ENCODE measurements around the gene PRC1.

The PRC1 gene

GRCh38 chr15:90954712-90955623, 39.4 kb downstream of the PRC1 start, which contains the start of gene RCCD1:
TSS of gene RCCD1 (plus strand) at chr15:90954884. CDS start at chr15:90956735, 1,851 bp downstream.
- TF ChIP-seq POLR2A (IDR thresholded peaks at IDR 0.05; ENCODE audit: low read depth, low read length) = peak; percentile 49
- peak; percentile 88 for DNase-seq (ENCODE audit: insufficient read length, low spot score)
- no peak for FAIRE-seq

- DNase-seq (ENCODE audit: insufficient read length, low spot score) (no peak), FAIRE-seq (no peak)
- TF ChIP-seq POLR2A (IDR thresholded peaks at IDR 0.05; ENCODE audit: low read depth, low read length) = no peak
Observed at GRCh38 chr15:90953947-90954711, 40.2 kb downstream of the PRC1 start.

GRCh38 chr15:90952901-90953677, 41.2 kb downstream of the PRC1 start:
- no peak for TF ChIP-seq POLR2A (IDR thresholded peaks at IDR 0.05; ENCODE audit: low read depth, low read length)
- DNase-seq (ENCODE audit: insufficient read length, low spot score) (no peak), FAIRE-seq (no peak)

GRCh38 chr15:90950676-90951075, 43.7 kb downstream of the PRC1 start:
- no peak for TF ChIP-seq POLR2A (IDR thresholded peaks at IDR 0.05; ENCODE audit: low read depth, low read length)
- FAIRE-seq = no peak
- no peak for DNase-seq (ENCODE audit: insufficient read length, low spot score)

- no peak for TF ChIP-seq POLR2A (IDR thresholded peaks at IDR 0.05; ENCODE audit: low read depth, low read length)
- FAIRE-seq = no peak
- DNase-seq (ENCODE audit: insufficient read length, low spot score) = no peak
Observed at GRCh38 chr15:90949979-90950675, 44.2 kb downstream of the PRC1 start.

- TF ChIP-seq POLR2A (IDR thresholded peaks at IDR 0.05; ENCODE audit: low read depth, low read length) = no peak
- DNase-seq (ENCODE audit: insufficient read length, low spot score) = no peak
- no peak for FAIRE-seq
Observed at GRCh38 chr15:90948506-90948905, 45.8 kb downstream of the PRC1 start.

- FAIRE-seq = no peak
- no peak for DNase-seq (ENCODE audit: insufficient read length, low spot score)
- TF ChIP-seq POLR2A (IDR thresholded peaks at IDR 0.05; ENCODE audit: low read depth, low read length) = no peak
Observed at GRCh38 chr15:90947577-90948357, 46.6 kb downstream of the PRC1 start.

- no peak for TF ChIP-seq POLR2A (IDR thresholded peaks at IDR 0.05; ENCODE audit: low read depth, low read length)
- FAIRE-seq (no peak), DNase-seq (ENCODE audit: insufficient read length, low spot score) (no peak)
Observed at GRCh38 chr15:90946941-90947576, 47.3 kb downstream of the PRC1 start.

GRCh38 chr15:90946538-90946937, 47.8 kb downstream of the PRC1 start:
- no peak for DNase-seq (ENCODE audit: insufficient read length, low spot score)
- no peak for TF ChIP-seq POLR2A (IDR thresholded peaks at IDR 0.05; ENCODE audit: low read depth, low read length)
- no peak for FAIRE-seq

GRCh38 chr15:90945091-90945490, 49.2 kb downstream of the PRC1 start:
- no peak for TF ChIP-seq POLR2A (IDR thresholded peaks at IDR 0.05; ENCODE audit: low read depth, low read length)
- DNase-seq (ENCODE audit: insufficient read length, low spot score) (no peak), FAIRE-seq (no peak)

GRCh38 chr15:90942354-90943120, 51.8 kb downstream of the PRC1 start:
- DNase-seq (ENCODE audit: insufficient read length, low spot score) (no peak), FAIRE-seq (no peak)
- no peak for TF ChIP-seq POLR2A (IDR thresholded peaks at IDR 0.05; ENCODE audit: low read depth, low read length)

All from H54 (cell line).